ENCODE measurements around the gene DPY19L3. TPM values are rescaled to one million over a fixed set of nuclear protein-coding genes. Genes with fewer than 3 reads are reported as not detected.

The DPY19L3 gene
- total and polyA plus RNA-seq, 2 donors (not counting 1 experiment from before 2014, with no cell fraction given), result 18.8 to 24.2 TPM

DNA sequence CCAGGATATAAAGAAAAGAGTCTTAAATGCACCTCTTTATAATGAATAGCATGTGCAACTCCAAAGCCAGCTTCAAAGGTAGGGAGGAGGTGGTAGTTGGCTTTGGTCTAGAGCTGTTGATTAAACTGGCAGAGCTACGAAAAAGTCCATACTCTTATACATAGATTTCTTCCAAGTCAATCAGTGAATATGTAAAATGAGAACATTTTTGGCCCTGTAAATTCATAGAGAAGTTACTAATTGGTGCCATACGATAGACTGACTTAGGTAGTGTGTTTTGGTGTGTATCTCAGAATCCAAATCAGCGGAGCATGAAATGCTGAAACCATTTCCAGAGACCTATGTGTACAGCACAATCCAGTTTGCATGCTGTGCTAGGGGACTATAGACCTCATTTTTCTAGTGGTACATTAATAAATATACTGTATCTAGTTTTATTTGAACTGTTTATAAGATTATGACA, 17.1 kb upstream of the DPY19L3 start:
- Histone ChIP-seq H3K9me3 (ENCODE audit: control insufficient read depth, insufficient read depth, low read depth, low read length) (no peaks in the 10 kb centered on the region), H3K79me2 (ENCODE audit: control insufficient read depth, insufficient read depth, low read length) (no peaks in the 10 kb centered on the region), H4K20me1 (ENCODE audit: control insufficient read depth, extremely low read depth, insufficient read depth, low read length) (no peaks in the 10 kb centered on the region), H2AFZ (ENCODE audit: low read length) (no peak overlapping the region), H3K27me3 (ENCODE audit: control insufficient read depth, insufficient read depth, low read length) (no peaks in the 10 kb centered on the region), H3K4me3 (replicated peaks in 1 of 4; ENCODE audit: control extremely low read depth in 1 of 4, insufficient read depth in 1 of 4, low read depth in 3 of 4, low read length in 4 of 4) (no peak overlapping the region), H3K4me2 (ENCODE audit: extremely low read depth, insufficient read depth, low read length) (no peak overlapping the region), H3K36me3 (ENCODE audit: control insufficient read depth, insufficient read depth, low read length) (peaks cover 1% of the 10 kb centered on the region), H3K4me1 (ENCODE audit: control insufficient read depth, extremely low read depth, insufficient read depth, low read length) (no peaks in the 10 kb centered on the region), H3K9ac (ENCODE audit: insufficient read depth, low read length) (no peak overlapping the region), H3K27ac (ENCODE audit: insufficient read depth, low read length) (no peak overlapping the region)
- no peak for DNase-seq (ENCODE audit: low read depth in 2 of 2)
- TF ChIP-seq, protein P1, sequence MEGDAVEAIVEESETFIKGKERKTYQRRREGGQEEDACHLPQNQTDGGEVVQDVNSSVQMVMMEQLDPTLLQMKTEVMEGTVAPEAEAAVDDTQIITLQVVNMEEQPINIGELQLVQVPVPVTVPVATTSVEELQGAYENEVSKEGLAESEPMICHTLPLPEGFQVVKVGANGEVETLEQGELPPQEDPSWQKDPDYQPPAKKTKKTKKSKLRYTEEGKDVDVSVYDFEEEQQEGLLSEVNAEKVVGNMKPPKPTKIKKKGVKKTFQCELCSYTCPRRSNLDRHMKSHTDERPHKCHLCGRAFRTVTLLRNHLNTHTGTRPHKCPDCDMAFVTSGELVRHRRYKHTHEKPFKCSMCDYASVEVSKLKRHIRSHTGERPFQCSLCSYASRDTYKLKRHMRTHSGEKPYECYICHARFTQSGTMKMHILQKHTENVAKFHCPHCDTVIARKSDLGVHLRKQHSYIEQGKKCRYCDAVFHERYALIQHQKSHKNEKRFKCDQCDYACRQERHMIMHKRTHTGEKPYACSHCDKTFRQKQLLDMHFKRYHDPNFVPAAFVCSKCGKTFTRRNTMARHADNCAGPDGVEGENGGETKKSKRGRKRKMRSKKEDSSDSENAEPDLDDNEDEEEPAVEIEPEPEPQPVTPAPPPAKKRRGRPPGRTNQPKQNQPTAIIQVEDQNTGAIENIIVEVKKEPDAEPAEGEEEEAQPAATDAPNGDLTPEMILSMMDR (conservative IDR thresholded peaks at IDR 0.05 in 1 of 2, IDR thresholded peaks at IDR 0.05 in 1 of 2; ENCODE audit: low read depth in 1 of 2, low read length in 2 of 2), result no peak
- no peak for TF ChIP-seq EZH2 (IDR thresholded peaks at IDR 0.05; ENCODE audit: low read length, missing control alignments)

DNA sequence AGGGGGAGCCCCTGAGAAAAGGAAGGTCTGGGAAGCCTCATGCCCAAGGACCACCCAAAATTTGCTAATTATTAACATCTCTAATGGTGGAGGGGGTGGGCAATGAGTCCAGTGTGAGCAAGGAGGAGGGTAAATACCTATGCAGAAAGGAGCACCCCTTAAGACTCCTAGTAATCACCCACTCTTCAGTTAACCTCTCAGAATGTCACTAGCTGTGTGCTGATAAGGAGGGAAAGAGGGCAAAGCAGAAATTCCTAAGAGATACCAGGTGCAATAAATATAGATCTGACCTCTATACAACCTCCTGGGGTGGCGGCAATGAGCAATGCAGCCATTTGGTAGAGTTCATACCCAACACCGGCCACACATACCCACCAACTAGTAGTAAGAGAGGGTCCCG, 12.7 kb upstream of the DPY19L3 start:
- Histone ChIP-seq H3K36me3 (ENCODE audit: control insufficient read depth, insufficient read depth, low read length) (peaks cover 1% of the 10 kb centered on the region), H3K79me2 (ENCODE audit: control insufficient read depth, insufficient read depth, low read length) (no peaks in the 10 kb centered on the region), H3K9ac (ENCODE audit: insufficient read depth, low read length) (no peak overlapping the region), H3K4me3 (replicated peaks in 1 of 4; ENCODE audit: control extremely low read depth in 1 of 4, insufficient read depth in 1 of 4, low read depth in 3 of 4, low read length in 4 of 4) (no peak overlapping the region), H3K4me1 (ENCODE audit: control insufficient read depth, extremely low read depth, insufficient read depth, low read length) (no peaks in the 10 kb centered on the region), H3K27ac (ENCODE audit: insufficient read depth, low read length) (no peak overlapping the region), H3K27me3 (ENCODE audit: control insufficient read depth, insufficient read depth, low read length) (no peaks in the 10 kb centered on the region), H3K9me3 (ENCODE audit: control insufficient read depth, insufficient read depth, low read depth, low read length) (no peaks in the 10 kb centered on the region), H3K4me2 (ENCODE audit: extremely low read depth, insufficient read depth, low read length) (no peak overlapping the region), H4K20me1 (ENCODE audit: control insufficient read depth, extremely low read depth, insufficient read depth, low read length) (no peaks in the 10 kb centered on the region), H2AFZ (ENCODE audit: low read length) (no peak overlapping the region)
- DNase-seq (ENCODE audit: low read depth in 2 of 2), result no peak
- TF ChIP-seq EZH2 (IDR thresholded peaks at IDR 0.05; ENCODE audit: low read length, missing control alignments), result no peak
- TF ChIP-seq, protein P1 (conservative IDR thresholded peaks at IDR 0.05 in 1 of 2, IDR thresholded peaks at IDR 0.05 in 1 of 2; ENCODE audit: low read depth in 1 of 2, low read length in 2 of 2), result no peak

- H3K9me3 ChIP-seq (ENCODE audit: control insufficient read depth, insufficient read depth, low read depth, low read length), result no peaks in the 10 kb centered on the region
- H3K27me3 ChIP-seq (ENCODE audit: control insufficient read depth, insufficient read depth, low read length), result no peaks in the 10 kb centered on the region
- H3K4me3 ChIP-seq (replicated peaks in 1 of 4; ENCODE audit: control extremely low read depth in 1 of 4, insufficient read depth in 1 of 4, low read depth in 3 of 4, low read length in 4 of 4), result no peak overlapping the region
- H4K20me1 ChIP-seq (ENCODE audit: control insufficient read depth, extremely low read depth, insufficient read depth, low read length), result no peaks in the 10 kb centered on the region
- no peak for TF ChIP-seq EZH2 (IDR thresholded peaks at IDR 0.05; ENCODE audit: low read length, missing control alignments)
- TF ChIP-seq, protein P1 (conservative IDR thresholded peaks at IDR 0.05 in 1 of 2, IDR thresholded peaks at IDR 0.05 in 1 of 2; ENCODE audit: low read depth in 1 of 2, low read length in 2 of 2), result no peak
- no peak overlapping the region for H2AFZ ChIP-seq (ENCODE audit: low read length)
- H3K36me3 ChIP-seq (ENCODE audit: control insufficient read depth, insufficient read depth, low read length), result no peaks in the 10 kb centered on the region
- no peak overlapping the region for H3K27ac ChIP-seq (ENCODE audit: insufficient read depth, low read length)
- peaks cover 2% of the 10 kb centered on the region for H3K4me1 ChIP-seq (ENCODE audit: control insufficient read depth, extremely low read depth, insufficient read depth, low read length)
- H3K9ac ChIP-seq (ENCODE audit: insufficient read depth, low read length), result no peak overlapping the region
- H3K4me2 ChIP-seq (ENCODE audit: extremely low read depth, insufficient read depth, low read length), result no peak overlapping the region
- no peaks in the 10 kb centered on the region for H3K79me2 ChIP-seq (ENCODE audit: control insufficient read depth, insufficient read depth, low read length)
- DNase-seq (ENCODE audit: low read depth in 2 of 2), result no peak
Observed at GRCh38 chr19:32396046-32396652, 9.4 kb upstream of the DPY19L3 start.

All from fibroblast of lung (primary cell).